Nephron progenitor cell (in vitro differentiated cells): ENCODE data around the gene MAN1C1.

ENCODE experiments used
- DNase-seq: peaks from one replicate; pipeline ENCODE4 v3.0.0; 2021
- H3K27ac Mint-ChIP-seq: 2 replicates; pipeline ENCODE4 v1.8.0; 2021; ENCODE audit warnings: mild to moderate bottlenecking, moderate library complexity, mixed read lengths
- H3K27me3 Mint-ChIP-seq: 2 replicates; pipeline ENCODE4 v1.8.0; 2021; ENCODE audit warnings: mild to moderate bottlenecking, low read depth, mixed read lengths; ENCODE audit not compliant: poor library complexity
- H3K36me3 Mint-ChIP-seq: 2 replicates; pipeline ENCODE4 v1.8.0; 2021; ENCODE audit warnings: low read depth, mixed read lengths
- H3K4me1 Mint-ChIP-seq: 2 replicates; pipeline ENCODE4 v1.8.0; 2021; ENCODE audit warnings: mixed read lengths
- H3K4me3 Mint-ChIP-seq: 2 replicates; pipeline ENCODE4 v1.8.0; 2021; ENCODE audit warnings: mild to moderate bottlenecking, moderate library complexity, mixed read lengths
- H3K9me3 Mint-ChIP-seq: 2 replicates; pipeline ENCODE4 v1.8.0; 2021; ENCODE audit warnings: mild to moderate bottlenecking, moderate library complexity, mixed read lengths
- CTCF ChIP-seq: fragments of 200-600 bp; sonication (generic); IDR thresholded peaks from 2 replicates; pipeline ENCODE4 v1.5.0; 2021; ENCODE audit warnings: antibody characterized with exemption

MAN1C1 gene

GRCh38 chr1:25669781-25670567, 53.4 kb downstream of the MAN1C1 start:
- H3K36me3 Mint-ChIP-seq: no peaks in the 10 kb centered on the region
- H3K4me3 Mint-ChIP-seq: no peak overlapping the region
- no peak for TF ChIP-seq CTCF
- H3K27me3 Mint-ChIP-seq: peaks cover 37% of the 10 kb centered on the region
- H3K27ac Mint-ChIP-seq: no peak overlapping the region
- DNase-seq: no peak
- H3K9me3 Mint-ChIP-seq: peaks cover 4% of the 10 kb centered on the region
- H3K4me1 Mint-ChIP-seq: peaks cover 22% of the 10 kb centered on the region

GRCh38 chr1:25671929-25672328, 55.3 kb downstream of the MAN1C1 start:
- TF ChIP-seq CTCF: no peak
- peaks cover 22% of the 10 kb centered on the region for H3K4me1 Mint-ChIP-seq
- no peak for DNase-seq
- H3K27ac Mint-ChIP-seq: no peak overlapping the region
- no peaks in the 10 kb centered on the region for H3K36me3 Mint-ChIP-seq
- peaks cover 29% of the 10 kb centered on the region for H3K27me3 Mint-ChIP-seq
- peaks cover 4% of the 10 kb centered on the region for H3K9me3 Mint-ChIP-seq
- H3K4me3 Mint-ChIP-seq: no peak overlapping the region

GRCh38 chr1:25672763-25673409, 56.3 kb downstream of the MAN1C1 start:
- no peak for TF ChIP-seq CTCF
- Mint-ChIP-seq H3K4me1 (peaks cover 24% of the 10 kb centered on the region), H3K27ac (no peak overlapping the region), H3K9me3 (peaks cover 4% of the 10 kb centered on the region), H3K27me3 (peaks cover 30% of the 10 kb centered on the region), H3K36me3 (no peaks in the 10 kb centered on the region), H3K4me3 (no peak overlapping the region)
- no peak for DNase-seq

- no peak for DNase-seq
- H3K36me3 Mint-ChIP-seq: no peaks in the 10 kb centered on the region
- H3K4me1 Mint-ChIP-seq: peaks cover 19% of the 10 kb centered on the region
- no peak overlapping the region for H3K27ac Mint-ChIP-seq
- peaks cover 34% of the 10 kb centered on the region for H3K27me3 Mint-ChIP-seq
- no peak overlapping the region for H3K4me3 Mint-ChIP-seq
- H3K9me3 Mint-ChIP-seq: peaks cover 4% of the 10 kb centered on the region
- no peak for TF ChIP-seq CTCF
Observed at GRCh38 chr1:25673456-25673855, 56.9 kb downstream of the MAN1C1 start.

GRCh38 chr1:25673962-25674806, 57.6 kb downstream of the MAN1C1 start:
- no peak overlapping the region for H3K27ac Mint-ChIP-seq
- no peaks in the 10 kb centered on the region for H3K36me3 Mint-ChIP-seq
- H3K4me3 Mint-ChIP-seq: no peak overlapping the region
- H3K9me3 Mint-ChIP-seq: peaks cover 4% of the 10 kb centered on the region
- no peak for TF ChIP-seq CTCF
- H3K27me3 Mint-ChIP-seq: peaks cover 39% of the 10 kb centered on the region
- no peak for DNase-seq
- peaks cover 19% of the 10 kb centered on the region for H3K4me1 Mint-ChIP-seq
